Measurements from ENCODE around the gene PTS.

Gene PTS

DNA sequence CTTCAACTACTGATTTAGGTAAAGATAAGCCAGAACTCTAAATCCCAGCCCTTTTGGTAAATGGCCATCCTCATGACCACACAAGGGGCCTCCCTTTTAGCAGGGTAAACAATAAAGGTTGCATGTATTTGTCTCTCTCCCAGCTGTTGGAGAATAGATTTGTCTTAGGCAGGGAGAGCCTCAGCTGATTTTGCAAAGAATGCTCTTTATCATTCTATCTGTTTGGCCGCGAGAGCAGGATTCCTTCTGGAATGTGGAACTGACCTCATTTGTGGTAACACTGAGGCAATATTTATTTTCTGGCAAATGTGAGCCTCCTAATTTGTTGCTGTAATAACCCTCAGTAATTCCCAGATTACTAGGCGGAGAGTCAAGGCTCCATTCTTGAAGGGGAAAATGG, 15.3 kb downstream of the PTS start:
- TF ChIP-seq, protein P1, sequence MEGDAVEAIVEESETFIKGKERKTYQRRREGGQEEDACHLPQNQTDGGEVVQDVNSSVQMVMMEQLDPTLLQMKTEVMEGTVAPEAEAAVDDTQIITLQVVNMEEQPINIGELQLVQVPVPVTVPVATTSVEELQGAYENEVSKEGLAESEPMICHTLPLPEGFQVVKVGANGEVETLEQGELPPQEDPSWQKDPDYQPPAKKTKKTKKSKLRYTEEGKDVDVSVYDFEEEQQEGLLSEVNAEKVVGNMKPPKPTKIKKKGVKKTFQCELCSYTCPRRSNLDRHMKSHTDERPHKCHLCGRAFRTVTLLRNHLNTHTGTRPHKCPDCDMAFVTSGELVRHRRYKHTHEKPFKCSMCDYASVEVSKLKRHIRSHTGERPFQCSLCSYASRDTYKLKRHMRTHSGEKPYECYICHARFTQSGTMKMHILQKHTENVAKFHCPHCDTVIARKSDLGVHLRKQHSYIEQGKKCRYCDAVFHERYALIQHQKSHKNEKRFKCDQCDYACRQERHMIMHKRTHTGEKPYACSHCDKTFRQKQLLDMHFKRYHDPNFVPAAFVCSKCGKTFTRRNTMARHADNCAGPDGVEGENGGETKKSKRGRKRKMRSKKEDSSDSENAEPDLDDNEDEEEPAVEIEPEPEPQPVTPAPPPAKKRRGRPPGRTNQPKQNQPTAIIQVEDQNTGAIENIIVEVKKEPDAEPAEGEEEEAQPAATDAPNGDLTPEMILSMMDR (IDR thresholded peaks at IDR 0.05; ENCODE audit: low read depth, low read length) = no peak
- DNase-seq (ENCODE audit: extremely low read depth, low read depth) = peak; percentile 67

DNA sequence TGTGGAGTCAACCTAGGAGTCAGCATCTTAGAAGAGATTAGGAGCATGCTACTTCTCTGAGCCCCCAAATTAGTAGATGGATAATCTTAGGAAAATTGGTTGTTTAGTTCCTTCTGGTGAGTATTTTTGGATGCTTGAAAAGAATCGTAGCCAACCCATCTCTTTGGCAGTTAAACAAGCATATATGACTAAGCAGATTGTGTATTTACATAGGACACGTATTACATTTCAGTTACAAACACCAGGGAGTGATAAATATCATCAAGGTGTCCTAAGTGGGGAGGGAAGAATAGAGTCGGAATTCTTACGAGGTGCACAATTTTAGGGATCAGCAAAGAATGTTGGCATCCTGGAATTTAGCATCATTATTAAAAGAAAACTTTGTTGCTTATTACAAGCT, 21.0 kb downstream of the PTS start:
- DNase-seq (ENCODE audit: extremely low read depth, low read depth) = no peak
- TF ChIP-seq, protein P1 (IDR thresholded peaks at IDR 0.05; ENCODE audit: low read depth, low read length) = no peak

DNA sequence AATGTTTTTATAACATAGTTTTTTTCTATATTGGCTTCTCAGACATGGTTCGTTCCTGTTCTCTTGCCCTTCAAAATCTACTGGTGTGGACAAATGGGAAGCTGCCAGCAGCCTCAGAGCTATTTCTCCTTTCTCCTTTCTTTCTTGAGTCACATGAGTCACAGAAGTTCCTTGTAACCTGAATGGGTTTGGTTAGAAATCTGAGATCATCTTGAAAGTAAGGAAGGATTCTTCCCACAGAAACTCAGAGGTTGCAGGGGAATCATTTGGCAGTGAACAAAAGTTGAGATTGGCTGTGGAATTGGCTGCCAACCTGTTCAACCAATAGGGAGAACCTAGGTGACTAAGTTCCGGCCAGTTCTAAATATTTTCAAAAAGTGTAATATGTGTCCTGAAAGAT, 22.0 kb downstream of the PTS start:
- TF ChIP-seq, protein P1 (IDR thresholded peaks at IDR 0.05; ENCODE audit: low read depth, low read length) = no peak
- DNase-seq (ENCODE audit: extremely low read depth, low read depth) = no peak

DNA sequence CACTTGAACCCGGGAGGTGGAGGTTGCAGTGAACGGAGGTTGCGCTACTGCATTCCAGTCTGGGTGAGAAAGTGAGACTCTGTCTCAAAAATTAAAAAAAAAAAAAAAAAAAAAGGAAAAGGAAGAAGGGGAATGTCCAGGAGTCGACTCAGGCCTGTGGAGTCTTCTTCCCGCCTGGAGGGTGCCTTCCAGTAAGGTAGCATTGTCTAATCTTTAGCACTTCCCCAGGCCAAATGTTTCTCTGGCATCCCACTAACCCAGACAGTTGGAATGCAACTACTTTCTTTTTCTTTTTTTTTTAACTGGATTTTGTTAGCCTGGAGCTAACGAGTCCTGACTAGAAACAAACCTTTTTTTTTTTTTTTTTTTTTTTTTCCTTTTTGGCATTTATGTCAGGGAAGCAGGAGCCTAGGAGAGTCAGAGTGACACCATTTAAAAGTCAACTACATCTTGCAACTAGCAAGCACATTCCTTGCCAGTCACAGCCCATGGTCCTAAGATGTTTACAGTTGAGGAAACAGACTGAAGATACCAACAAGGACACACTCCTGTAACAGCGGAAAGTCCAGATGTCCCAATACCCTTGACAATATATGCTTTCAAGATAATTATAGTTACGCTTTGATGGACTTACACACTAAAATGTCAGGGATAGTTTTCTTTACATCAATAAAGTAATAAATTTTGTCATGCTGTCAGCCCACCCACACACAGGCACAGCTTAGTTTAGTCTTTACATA, 23.8 kb downstream of the PTS start:
- DNase-seq (ENCODE audit: extremely low read depth, low read depth) = no peak
- TF ChIP-seq, protein P1 (IDR thresholded peaks at IDR 0.05; ENCODE audit: low read depth, low read length) = no peak

DNA sequence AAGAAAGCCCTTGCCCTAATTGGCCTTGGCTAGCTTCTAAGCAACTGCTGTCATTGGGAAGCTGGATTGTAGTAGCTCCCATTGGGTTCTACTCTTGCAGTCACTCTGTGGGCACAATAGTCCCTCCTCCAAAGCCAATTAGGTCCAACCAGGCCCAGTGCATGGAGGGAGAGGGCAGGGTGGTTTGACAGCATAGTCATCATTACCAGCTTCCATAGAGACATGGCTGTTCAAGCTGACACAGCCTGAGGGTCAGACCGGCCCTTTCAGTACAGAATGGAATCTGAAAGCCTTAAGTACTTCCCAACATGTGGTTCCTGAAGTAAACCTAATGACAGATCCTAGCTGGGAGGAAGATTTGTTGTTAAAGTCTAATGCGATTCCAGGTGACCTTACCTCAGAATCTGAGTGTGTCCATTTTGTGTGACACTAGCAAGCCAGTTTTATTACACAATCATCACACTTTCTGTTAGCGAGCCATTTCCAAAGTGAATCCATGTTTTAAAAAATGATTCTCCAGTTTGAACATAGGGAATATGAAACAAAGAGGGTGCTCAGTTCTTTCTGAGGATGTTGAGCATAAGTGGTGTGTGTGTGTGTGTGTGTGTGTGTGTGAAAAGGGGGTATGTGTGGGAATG, 27.5 kb downstream of the PTS start:
- no peak for DNase-seq (ENCODE audit: extremely low read depth, low read depth)
- TF ChIP-seq, protein P1 (IDR thresholded peaks at IDR 0.05; ENCODE audit: low read depth, low read length) = no peak

DNA sequence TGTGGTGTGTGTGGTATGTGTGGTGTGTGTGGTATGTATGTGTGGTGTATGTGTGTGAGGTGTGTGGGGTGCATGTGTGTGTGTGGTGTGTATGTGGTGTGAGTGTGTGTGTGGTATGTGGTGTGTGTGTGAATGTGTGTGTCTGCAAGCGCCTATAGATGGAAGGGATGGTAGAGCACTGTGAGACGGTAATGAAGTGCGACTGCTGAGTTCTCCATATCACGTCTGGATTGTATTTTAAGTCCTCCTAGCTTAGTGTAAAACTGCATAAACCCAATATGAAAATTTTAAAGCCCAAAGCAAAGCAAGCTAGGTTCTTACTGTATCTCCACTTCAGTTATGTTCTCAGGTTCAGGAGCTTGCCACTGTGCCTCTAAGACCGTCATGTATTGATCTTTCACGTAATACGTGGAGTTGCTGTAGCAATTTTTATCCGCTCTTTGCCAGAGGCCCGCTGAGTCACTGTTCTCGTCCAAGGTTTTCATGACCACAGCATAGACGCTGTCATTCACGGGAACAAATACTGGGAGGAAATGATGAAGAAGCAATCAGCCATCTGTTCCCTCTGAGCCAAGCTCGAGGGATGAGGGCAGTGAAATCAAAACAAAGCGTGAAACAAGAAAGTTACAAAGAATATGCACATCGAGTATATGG, 29.0 kb downstream of the PTS start:
- no peak for DNase-seq (ENCODE audit: extremely low read depth, low read depth)
- TF ChIP-seq, protein P1 (IDR thresholded peaks at IDR 0.05; ENCODE audit: low read depth, low read length) = no peak

DNA sequence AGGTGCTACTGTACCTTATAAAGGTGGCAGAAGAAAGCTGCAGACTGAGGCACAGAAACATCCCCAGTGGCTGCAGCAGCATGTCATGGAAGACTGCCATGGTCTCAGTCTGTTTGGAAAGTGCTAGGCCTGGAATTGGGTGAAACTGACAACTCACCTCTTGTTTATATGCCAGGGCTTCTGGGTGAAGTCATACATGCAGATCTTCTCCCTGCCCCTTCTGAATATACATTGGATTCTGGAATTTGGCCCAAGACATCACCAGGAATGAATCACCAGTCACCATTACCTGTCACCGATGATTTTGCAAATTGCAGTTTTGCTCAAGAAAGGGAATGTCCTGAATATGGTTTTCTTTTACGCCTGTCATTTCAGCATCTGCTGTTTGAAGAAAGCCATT, 34.3 kb downstream of the PTS start, which contains the start of gene PLET1:
PLET1 (minus strand) TSS at position 371 of the 400 bp plus-strand sequence; CDS start at position 100, 271 bp downstream.
- DNase-seq (ENCODE audit: extremely low read depth, low read depth) = no peak
- TF ChIP-seq, protein P1 (IDR thresholded peaks at IDR 0.05; ENCODE audit: low read depth, low read length) = no peak

Data from AG09319 (cell line).